Measurements from ENCODE around the gene R3HCC1L.

- TF ChIP-seq CTCF (IDR thresholded peaks at IDR 0.05) (no peak), POLR2A (IDR thresholded peaks at IDR 0.05) (no peak)
Observed at GRCh38 chr10:98169379-98169778, 34.9 kb downstream of the R3HCC1L start.

Data from body of pancreas (tissue), 4 donors.